ENCODE data around the gene MEG3.

MEG3 gene

DNA sequence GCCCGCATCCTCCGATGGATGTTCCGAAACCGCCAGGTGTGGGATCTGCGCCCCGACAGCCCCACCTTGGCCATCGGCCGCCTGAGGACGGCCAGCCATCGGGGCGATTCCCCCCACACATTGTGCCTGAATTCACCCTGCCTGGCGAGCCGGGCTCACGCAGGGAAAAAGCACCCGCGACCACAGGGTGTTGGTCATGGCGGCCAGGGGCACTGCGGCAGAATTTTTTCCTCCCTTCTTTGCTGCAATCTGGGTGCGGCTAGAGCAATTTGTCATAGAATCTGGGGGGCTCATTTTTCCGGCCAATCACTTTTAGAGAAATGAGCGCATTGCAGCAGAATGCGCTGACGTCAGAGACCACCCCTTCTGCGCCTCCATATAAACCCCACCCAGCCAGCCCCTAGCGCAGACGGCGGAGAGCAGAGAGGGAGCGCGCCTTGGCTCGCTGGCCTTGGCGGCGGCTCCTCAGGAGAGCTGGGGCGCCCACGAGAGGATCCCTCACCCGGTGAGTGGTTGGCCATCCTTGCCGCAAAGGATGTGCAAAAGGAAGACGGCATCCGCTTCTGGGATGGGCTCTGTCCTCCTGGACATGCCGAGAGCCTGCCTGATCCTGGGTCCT, at the start of gene MEG3:
TSS of gene MEG3 (plus strand) at position 406 of the 619 bp plus-strand sequence.
- peak; percentile 39 for DNase-seq

DNA sequence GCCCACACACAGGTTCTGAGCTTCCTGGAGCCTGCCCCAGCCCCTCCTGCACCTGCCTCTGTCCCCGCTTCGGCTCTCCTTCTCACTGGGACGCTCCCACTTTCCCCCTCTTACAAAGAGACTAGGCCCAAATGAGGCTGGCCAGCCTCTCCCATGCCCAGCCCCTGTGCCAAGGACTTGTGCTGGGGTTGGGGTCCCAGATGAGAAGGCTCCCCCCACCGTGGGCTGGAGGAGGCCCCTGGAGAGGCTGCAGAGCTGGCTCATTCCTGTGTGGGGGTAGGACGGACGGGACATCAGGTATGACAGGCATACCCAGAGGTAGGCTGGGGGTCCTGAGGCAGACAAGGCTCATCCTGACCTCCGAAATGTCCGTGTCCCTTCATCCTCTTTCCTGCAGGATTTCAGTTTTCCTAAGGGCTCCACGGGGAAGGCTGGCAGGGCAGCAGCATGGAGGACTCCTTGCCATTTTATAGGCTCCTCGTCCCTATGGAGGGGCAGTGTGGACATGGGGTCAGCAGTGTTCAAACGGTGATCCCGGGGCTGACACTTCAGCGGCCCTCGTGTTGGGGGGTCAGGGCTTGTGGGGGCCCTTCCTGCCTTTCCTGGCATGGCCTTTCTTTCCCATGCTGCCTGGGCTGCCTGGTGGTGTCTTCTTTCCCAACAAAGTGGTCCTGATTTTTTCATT, 49.1 kb upstream of the MEG3 start:
- no peak for DNase-seq

DNA sequence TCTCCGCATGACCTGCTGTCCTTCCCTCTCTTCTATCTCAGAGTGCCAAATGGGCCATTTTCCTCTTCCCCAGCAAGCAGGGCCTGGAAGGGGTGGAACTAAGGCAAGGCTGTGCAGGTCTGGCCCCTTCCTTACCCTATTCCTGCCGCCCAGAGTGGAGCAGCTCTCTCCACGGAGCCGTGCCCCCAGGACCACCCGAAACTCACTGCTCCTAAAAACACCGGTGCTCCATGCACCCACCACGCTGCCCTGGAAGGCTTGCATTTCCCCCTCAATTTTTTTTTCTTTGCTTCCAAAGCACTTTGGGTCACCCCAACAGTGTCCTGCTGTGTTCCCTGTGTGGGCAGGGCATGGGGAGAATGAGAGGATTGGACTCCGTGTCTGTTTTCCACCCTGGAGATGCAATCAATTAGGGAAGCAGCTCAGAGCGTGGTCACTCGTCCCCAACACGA, 48.5 kb upstream of the MEG3 start:
- no peak for DNase-seq

DNA sequence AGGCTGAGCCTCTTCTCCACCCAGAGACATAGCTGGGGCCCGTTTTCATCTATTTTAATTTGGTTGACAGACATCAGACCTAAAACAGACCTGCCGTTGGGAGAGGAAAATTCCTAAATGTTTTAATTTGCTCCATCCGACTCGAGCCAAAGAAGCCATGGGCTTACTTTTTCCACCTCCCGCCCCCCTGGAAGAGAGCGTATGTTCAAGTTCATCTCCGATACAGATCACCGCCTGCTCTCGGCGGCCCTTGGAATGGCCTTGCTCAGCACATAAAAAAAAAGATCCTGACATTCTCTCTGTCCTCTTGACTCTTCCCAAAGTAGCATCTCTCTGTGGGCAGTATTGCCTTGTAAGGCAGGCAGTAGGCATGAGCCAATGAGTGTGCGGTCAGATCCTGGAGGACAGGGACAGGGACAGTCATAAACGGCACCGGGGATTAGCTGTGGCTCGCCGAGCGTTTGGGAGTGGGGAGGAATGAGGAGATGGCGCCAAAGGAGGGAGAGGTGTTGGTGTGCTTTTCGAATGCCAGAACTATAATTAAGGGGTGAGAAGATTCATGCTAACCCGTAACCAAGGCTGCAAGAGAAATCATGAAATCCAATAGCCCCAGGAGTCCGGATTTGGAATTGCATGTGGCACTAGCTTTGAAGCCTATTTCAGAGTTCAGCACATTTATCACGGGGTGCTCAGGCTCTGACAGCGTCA, 47.9 kb upstream of the MEG3 start:
- DNase-seq, result no peak

DNA sequence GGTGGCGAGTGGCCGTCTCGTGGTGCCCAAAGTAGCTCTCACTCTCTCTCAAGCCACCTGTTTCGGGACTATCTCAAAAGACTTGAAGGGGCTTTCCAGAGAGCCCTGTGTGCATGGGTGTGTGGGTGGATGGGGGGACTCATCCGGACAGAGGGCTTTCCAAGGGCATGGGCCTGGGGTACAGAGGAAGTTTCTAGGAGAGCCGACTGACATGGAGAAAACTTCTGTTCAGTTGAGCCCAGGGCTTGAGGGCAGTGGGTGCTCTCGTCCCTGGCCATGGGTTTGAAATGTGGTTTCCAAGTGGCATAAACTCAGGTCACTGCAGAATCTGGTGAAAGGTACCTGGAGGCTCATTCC, 47.4 kb upstream of the MEG3 start:
- no peak for DNase-seq

DNA sequence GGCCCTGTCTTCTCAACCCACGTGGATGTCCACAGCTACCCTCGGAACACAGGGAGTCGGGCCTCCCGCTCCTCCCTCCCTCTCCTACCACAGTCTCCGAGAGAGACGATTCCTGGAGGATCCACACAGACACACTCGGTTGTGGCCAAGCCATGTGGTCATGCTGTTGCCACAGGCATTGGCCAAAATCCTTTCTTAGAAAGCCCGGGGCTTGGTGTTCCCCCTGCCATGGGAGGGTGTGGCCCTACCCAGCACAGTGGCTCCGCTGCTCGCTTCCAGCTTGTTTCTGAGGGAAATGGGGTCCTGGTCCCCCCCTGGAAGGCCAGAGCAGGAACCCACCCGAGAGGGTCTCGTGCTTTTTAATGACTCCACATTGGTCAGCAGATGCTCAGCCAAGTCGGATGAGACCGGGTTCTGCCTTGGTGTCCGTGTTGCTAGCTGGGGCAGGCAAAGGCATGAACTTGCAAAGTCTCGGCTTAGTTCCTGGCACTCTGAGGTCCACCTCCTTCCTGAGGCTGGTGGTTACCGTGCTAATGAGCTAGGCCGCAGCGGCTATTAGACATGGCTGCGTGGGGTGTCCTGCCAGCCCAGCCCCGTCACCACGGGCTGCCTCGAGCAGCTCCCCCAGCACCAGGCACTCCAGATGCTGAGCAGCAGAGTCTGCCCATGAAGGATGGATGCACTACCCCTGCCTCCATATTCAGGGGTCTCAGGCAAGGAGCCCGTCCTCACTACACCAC, 46.8 kb upstream of the MEG3 start:
- DNase-seq, result no peak

DNA sequence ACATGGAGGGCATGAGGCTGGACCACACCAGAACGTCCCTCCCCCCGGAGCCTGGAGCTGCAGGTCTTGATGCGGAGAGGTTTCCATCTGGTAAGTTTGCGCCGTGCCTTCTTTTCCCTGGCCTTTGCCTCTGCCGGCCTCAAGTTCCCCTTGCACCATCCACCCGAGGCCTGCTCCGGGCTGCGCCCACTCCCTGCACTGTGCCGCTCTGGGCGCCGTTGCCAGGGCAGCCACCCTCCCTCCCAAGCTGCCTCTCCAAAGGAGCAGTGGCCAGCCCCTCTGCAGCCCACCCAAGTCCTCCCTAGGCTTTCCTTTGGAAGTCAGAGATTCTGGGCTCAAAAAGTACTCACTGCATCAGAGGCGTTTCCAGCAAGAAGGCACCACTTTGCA, 46.2 kb upstream of the MEG3 start:
- no peak for DNase-seq

DNA sequence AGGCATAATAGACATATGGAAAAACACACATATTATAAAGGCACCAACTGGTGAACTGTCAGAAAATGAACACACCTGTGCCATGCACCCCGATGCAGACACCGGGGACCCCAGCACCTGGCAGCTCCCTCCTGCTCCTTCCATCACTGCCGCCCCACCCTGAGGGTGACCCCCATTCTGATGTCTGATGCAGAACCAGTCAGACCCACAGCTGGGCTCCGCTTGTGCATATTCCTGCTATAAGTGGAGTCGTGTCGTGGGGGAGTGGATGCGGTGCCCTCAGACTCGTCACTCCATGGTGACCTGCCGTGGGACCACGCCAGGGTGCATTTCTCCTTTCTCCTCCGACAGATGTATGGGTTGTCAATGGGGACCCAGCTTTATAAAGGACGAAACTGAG, 45.7 kb upstream of the MEG3 start:
- no peak for DNase-seq

DNA sequence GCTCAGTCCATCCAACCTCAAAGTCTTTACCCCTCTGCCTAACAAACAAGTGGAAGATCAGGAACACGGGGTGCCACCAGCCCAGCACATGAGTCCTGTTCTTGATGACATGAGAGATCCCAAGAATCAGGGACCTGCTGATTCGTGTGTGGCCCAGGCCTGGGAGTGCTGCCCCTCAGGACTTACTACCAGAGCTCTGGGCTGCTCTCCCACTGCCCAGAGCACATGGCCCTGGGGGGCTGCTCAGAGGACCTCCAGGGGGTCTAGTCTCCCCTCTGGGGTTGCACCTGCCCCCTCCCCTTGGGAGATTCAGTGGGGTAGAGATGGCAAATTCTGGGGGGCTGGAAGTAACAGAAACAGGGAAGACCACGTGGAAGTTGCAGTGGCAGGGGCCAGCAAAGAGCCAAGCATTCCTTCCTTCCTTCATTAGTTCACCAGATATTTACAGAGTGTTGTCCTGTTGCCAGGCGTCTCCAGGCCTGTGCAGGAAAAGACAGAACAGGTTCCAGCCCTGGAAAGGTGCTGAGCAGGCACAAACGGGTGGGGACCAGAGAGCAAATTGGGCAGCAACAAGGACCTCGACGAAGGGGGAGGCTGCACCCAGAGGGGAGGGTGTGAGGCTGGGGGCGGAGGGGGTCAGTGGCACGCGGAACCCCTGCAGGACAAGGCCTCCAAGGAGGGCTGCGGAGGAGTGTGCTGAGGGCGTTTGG, 45.1 kb upstream of the MEG3 start:
- DNase-seq, result no peak

DNA sequence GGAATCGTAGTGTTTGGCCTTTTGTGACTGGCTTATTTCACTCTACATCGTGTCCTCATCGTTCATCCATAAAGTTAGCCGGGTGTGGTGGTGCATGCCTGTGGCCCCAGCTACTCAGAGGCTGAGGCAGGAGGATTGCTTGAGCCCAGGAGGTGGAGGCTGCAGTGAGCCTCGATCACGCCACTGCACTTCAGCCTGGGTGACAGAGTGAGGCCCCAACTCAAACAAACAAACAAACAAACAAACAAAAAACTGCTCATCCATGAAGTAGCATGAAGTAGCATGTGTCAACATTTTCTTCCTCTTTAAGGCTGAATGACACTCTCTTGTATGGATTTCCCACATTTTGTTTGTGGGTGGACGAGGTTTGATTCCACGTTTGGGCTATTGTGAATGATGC, 44.0 kb upstream of the MEG3 start:
- DNase-seq, result no peak

DNA sequence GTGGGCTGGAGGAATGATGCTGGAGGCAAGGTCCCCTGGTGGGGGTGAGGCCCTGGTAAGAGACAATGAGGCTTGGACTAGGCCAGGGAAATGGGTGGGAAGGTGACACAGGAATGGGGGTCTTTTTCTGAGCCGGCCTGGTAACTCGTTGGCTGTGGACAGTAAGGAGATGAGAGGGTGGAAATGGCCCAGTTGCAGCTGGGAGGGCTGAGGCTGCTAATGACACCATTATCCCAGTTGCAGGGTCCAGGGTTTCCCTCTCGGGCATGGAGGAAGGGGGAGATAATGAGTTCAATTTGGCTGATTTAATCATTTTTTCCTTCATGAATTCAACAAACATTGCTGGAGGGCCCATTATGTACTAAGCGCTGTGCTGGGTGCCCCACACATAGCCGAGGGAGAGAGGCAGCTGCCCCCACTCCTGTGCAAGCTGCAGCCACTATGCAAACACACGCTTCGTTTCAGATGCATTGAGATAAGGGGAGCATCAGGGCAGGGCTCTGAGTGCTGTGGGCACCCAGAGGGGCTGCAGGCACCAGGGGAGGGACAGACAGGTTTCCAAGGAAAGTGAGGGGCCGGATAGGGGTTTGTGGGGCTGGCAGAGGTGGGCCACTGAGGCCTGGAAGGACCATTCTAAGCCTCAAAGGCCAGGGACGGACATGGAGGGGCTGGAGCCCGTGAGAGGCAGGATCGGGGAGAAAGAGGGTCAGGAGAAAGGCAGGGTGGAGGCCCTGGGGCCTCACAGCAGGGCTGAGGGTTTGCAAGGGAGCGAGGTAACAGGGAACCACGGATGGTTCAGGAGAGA, 43.2 kb upstream of the MEG3 start:
- DNase-seq, result no peak

DNA sequence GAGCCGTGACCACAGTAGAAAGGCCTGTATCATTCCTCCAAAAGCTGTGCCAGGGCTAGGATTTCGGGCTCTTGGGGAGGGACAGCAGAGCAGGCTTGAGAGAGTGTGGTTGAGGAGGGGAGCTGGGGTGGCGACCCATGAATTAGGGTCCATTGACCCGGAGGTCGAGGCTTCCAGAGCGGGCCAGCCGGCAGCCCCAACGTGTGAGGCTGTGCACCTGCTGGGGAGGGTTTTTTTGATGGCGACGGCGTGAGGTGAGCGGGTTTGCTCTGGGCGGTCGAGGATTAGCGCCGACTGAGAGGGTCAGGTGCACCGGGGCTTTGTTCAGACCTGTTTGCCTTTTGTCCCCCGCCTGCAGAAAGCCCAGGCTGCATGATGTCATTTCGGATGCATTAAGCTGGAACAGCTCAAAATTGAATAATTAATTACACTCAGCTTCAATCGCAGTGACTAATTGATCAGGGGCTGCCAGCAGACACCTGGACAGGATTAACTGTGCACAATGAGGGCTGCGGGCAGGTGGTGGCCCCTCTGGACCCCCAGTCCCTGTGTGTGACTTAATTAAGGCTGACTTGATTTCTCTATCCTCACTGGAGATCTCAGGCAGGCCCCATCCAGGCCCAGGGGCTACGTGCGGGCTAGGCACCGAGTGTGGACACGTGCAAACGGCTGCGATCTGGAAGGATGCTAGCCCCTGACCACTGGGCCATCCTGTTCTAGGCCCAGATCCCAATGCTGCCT, 42.1 kb upstream of the MEG3 start:
- DNase-seq, result no peak

DNA sequence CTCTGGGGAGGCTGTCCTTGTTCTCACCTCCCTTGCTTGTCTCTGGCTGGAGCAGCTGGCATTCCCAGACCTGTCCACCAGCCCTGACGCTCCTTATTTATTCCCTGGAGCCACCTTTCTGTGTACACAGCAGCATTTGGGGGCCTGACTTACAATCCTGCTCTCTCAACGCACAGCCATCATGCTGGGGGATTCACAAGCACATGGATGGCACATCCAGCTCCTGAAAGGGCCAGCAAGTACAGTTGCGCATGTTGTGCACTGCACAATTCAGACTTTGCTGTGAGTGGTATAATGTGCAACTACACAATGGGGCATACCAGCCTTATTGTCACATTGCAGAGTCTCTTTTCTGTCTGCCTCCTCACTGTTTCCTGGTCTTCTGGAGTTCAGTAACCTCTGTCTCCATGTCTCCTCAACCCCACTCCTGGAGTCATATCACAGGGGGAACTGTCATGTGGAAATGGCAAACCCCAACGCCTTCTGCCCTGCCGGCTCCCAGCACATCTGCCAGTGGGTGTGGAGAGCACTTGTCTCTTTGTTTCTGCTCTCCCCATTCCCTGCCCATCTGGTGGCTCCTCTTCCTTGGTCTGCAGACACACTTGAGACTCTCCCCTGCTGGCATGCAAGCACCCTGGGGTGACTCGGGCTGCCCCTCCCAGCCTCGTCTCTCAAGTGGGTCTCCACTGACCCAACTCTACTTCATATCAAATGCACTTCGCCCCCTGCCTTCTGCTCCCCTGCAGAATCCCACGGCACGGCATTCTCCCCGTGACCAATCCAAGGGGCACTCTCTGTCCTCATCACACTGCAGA, 41.2 kb upstream of the MEG3 start:
- DNase-seq, result no peak

DNA sequence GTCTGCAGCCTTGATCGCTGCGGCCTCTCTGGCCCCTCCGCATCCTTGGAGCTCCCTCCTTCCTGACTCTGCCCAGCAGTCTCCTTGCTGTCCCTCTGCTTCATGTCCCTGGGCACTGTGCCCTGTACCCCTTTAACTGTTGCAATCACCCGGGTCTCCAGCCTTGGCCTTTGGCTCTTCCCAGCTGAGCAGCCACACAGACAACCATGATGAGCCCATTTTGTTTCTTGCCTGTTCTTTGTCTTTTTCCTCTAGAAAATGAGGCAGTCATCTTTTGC, 40.6 kb upstream of the MEG3 start:
- no peak for DNase-seq

DNA sequence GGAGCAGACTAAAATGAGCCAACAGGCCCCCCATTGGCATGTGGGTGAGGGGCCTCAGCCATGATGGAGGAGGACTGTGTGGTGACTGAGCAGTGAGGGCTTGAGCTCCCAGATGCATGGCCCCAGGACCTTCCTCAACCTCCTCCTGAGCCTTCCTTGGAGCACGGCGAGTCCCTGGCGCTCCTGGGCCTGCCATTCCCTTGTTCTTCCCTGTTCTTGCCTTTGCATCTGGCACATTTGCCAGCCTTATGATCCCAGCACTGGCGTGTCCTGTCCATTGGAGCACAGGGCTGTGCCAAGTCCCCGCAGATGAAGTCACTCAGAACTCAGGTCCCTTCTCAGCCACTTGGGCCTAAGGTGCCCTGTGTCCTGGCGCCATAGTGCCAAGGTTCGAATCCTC, 40.3 kb upstream of the MEG3 start:
- DNase-seq, result no peak

DNA sequence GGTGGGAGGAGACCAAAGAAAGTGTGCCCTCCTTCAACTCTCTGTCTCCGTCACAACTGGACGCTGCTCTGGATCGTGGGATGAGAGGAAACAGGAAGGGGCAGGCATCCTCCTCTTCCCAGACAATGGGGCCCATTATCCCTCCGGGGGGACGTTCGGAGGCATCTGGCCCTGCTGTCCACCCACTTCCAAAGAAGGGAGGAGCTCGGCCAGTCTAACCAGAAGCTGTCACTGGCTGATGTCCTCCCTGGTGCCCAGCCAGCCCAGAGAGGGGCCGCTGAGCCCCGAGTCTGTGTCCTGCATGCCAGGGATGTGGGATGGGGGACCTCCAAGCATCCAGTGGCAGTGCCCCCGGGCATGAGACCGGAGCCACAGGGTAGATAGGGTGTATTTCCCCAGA, 39.8 kb upstream of the MEG3 start:
- DNase-seq, result no peak

DNA sequence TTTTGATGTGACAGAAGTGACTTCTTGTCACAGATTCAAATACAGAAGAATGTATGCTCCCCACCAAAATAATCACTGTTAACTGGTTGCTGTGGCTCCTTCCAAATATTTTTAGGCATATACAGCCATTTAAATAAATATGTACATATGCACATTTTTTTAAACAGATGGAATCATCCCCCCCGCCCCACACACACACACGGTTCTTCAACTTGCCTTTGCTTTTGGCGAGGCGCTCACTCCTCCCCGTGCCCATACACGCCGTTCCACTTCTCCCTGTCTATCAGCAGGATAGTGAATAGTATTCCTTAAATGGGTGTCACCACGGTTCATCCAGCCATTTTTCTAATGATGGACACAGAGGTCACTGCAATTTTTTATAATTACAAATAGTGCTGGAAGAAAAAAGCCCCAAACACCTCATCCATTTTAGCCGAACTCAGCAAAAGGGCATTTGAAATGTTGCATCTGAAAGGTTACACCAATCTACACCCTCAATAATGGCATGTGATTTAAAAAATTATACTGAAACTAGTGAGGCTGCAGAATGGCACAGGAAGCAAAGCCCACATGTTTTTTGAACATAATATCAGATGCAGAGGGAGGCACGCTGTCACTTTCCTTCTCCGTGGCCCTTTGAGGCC, 39.2 kb upstream of the MEG3 start:
- DNase-seq, result no peak

DNA sequence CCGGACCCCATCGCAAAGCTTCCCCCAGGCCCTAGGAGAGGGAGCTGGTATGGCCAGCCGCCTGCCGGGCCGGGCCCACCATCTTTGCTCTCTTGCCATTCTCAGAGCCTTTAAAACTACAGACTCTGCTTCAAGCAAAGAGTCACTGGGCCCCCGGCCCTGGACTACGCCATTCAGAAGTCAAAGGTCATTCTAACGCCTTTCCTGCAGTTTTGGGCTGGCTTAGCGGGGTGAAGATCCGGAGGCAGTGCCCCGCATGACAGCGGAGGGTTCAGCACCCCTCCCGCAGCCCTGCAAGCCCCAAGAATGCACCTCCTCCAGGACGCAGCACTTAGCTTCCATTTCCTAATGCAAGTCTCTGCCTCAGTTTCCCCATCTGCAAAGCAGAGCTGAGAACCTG, 38.3 kb upstream of the MEG3 start:
- DNase-seq, result no peak

DNA sequence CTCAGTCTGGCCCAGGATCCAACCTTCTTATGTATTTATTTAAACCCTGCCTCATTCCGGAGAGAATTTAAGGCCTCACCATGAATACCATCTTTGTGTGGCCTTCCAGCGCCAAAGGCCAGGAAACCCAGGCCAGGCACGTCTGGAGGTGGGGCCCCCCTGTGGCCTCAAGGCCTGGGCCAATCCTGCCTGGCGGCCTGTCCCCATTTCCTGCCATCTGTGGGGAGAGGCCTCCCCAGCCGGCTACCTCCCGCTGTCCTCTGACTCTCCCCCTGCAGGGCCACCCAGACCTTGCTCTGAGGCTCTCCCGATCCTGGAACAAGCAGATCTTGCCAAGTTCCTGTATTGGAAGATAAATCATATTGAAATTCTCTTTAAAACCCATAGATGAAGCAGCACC, 37.4 kb upstream of the MEG3 start:
- no peak for DNase-seq

DNA sequence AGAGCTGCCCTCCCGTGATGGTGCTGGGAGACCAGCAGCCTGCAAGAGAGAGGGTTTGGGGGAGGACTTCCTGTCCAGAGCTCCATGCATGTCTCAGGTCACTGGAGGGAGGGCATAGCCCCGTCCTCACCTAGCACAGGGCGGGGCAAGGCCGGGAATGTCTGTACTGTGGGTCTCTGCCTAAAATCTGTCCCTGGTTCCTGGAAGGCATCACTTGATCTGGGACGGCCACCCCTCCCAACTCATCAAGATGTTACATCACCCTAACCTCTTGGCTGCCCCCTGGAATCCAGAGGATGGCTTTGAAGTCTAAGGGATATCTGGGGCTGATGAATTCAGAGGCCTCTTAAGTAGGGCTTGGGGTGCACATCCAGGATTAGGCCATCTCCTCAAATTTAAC, 37.0 kb upstream of the MEG3 start:
- no peak for DNase-seq
